ENCODE measurements around the gene PPWD1.

- TF ChIP-seq CTCF (IDR thresholded peaks at IDR 0.05; ENCODE audit: low read length) (no peak), EZH2 (IDR thresholded peaks at IDR 0.05; ENCODE audit: borderline replicate concordance, low read length) (no peak)
These were observed 60.4 kb downstream of the PPWD1 start for GRCh38 chr5:65623482-65623881.
